Choroid plexus epithelial cell (primary cell): Measurements from ENCODE around the gene RASGRP3.
"Not testable (repeated sequence)": the region's sequence is repeated elsewhere in the genome, so short reads cannot be mapped to it uniquely, and the experiment has no call there.

Experiments used
- DNase-seq: peaks from one replicate; pipeline ENCODE4 v3.0.0-alpha.2; 2010; ENCODE audit warnings: low read depth
- H3K4me3 ChIP-seq: 2 replicates; pipeline ENCODE4 v1.5.1; 2011; ENCODE audit warnings: low read depth, mild to moderate bottlenecking, control low read depth, low read length, moderate library complexity
- TF ChIP-seq, protein P1 (sequence below): conservative IDR thresholded peaks from 2 replicates; pipeline ENCODE4 v1.5.1; 2011; ENCODE audit warnings: low read depth, mild to moderate bottlenecking, control low read depth, inconsistent platforms, low read length, moderate library complexity

RASGRP3 gene

DNA sequence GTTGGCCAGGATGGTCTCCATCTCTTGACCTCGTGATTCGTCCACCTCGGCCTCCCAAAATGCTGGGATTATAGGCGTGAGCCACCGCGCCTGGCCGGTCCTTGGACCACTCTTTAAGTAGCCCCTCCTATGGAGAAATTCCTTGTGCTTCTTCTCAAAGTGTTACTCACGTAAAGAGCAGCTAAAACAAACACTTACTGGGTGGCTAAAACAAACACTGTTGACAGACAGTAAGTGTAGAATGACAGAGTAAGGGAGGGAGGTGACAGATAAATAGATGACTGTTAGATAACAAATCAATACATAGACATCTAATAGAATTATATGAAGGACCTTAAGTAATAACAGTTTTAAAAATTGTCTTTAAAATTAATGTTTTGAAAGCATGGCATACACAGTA, 40.9 kb upstream of the RASGRP3 start:
- H3K4me3 ChIP-seq = no peak overlapping the region
- TF ChIP-seq, protein P1, sequence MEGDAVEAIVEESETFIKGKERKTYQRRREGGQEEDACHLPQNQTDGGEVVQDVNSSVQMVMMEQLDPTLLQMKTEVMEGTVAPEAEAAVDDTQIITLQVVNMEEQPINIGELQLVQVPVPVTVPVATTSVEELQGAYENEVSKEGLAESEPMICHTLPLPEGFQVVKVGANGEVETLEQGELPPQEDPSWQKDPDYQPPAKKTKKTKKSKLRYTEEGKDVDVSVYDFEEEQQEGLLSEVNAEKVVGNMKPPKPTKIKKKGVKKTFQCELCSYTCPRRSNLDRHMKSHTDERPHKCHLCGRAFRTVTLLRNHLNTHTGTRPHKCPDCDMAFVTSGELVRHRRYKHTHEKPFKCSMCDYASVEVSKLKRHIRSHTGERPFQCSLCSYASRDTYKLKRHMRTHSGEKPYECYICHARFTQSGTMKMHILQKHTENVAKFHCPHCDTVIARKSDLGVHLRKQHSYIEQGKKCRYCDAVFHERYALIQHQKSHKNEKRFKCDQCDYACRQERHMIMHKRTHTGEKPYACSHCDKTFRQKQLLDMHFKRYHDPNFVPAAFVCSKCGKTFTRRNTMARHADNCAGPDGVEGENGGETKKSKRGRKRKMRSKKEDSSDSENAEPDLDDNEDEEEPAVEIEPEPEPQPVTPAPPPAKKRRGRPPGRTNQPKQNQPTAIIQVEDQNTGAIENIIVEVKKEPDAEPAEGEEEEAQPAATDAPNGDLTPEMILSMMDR = no peak
- no peak for DNase-seq

DNA sequence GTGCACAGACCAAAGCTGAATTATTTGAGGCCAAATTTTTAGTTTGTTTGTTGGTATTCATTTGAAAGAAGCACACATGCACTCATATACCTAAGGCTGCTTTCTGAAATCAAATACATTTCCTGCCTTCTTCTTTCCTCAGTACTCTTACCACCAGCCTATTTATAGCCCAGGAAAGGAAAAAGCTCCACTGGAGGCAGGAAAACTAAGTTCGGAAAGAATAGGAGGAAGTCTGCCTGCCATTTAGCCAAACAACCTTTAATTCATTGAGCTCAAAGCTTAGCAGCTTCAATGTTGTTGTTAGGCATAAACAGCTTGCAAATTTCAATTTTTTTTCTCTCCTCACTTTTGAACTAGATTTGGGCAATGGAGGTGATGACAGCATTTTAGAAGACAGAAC, 40.4 kb upstream of the RASGRP3 start:
- H3K4me3 ChIP-seq = no peak overlapping the region
- TF ChIP-seq, protein P1 = no peak
- DNase-seq = no peak

DNA sequence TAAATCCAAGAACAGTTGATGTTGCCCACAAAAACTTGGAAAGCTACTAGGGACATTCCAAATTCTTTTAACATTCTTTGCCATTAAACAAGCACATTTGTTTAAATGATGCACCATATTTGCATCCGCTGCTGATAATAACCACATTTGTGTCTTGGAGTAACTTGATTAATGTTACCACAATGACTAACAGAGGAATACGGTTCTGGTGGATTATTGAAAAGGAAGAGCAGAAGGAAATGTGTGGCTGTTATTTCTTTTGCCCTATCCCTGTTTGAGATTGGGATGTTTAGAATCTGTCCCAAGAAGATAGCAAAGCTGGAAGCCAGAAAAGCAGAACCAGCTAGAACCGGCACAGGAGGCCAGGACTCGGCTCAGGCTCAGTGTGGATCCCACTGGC, 39.2 kb upstream of the RASGRP3 start:
- TF ChIP-seq, protein P1 = no peak
- DNase-seq = peak; percentile 81
- no peak overlapping the region for H3K4me3 ChIP-seq

DNA sequence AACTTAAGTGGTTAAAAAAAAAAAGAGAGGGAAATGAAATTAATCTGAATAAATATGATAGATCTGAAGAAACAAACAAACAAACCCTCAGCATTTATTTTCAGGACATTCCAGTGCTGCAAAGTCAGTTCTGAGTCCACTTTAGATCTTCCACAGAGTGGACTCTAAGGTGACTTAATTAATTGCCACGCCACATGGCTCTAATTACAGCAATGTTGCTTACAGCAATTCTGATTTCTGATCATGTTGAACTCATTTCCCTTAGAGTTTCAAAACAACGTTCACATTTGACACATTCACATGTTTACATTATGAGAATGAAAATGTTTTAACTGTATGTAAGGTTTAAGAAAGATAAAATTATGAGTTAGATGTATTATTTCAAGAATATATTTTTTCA, 38.6 kb upstream of the RASGRP3 start:
- TF ChIP-seq, protein P1 = no peak
- DNase-seq = no peak

DNA sequence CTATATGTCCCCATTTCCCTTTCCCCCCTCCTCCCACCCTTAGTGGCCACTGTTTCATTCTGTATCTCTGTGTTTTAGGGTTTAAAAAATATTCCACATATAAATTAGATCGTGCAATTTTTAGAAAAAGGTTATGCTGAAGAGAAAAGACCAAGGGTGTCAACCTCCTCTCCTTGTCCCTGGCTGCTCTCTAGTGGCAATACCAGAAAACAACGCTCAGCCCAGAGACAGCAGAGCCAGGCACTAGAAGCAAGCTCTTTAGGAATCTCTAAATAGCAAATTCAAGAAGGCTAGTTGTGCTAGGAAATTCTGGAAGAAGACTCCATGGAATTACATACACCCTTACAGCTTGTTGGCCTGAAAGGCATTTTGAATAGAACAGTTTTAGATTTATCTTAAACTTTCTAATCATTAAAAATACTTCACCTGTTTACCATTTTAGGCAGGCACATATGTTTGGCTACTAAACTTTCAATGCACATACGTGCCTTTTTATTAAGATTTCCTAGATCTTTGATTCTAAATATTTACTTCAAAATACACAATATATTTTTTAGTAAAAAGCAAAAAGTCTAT, 35.1 kb upstream of the RASGRP3 start:
- H3K4me3 ChIP-seq = no peak overlapping the region
- TF ChIP-seq, protein P1 = peak; percentile 92
- peak; percentile 89 for DNase-seq

More for the DNA sequence above, 38.6 kb upstream of the RASGRP3 start:
- no peak overlapping the region for H3K4me3 ChIP-seq

DNA sequence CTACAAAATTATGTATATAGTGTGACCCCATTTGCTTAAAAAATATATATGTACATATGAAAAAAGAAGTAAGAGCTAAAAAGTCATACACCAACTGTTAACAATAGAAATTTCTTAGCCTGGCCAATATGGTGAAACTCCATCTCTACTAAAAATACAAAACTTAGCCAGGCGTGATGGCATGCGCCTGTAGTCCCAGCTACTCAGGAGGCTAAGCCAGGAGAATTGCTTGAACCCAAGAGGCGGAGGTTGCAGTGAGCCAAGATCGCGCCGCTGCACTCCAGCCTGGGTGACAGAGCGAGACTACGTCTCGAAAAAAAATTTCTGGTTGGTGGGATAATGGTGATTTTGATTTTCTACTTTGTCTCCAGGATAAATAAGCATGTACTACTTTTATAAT, 34.4 kb upstream of the RASGRP3 start:
- not testable (repeated sequence) for DNase-seq, H3K4me3 ChIP-seq

DNA sequence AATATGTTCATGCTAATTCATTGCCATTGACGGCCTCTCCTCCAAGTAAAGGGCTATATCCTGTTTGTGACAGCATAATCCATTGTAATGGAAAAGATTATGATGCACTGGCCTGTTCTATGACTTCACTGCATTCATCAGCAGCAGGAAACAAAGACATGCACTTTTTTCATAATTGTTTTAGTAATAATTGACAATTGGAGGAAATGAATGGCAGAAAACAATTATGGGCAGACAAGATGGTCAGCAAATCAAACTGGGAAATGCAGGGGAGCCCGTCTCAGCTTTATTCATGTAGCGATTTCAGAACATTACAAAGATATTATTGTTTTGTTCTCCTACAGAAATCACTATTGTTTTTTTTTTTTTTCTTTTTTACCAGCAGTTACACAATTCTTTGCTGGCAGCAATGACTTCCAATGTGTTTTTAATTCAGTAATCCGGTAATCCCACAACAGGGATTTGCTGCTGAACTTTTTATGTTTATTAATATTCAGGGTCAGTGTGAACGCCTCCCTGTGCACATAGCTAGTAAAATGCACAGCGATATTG, 33.8 kb upstream of the RASGRP3 start:
- DNase-seq = no peak
- no peak overlapping the region for H3K4me3 ChIP-seq
- TF ChIP-seq, protein P1 = no peak
